SK-N-SH (cell line): ENCODE results near the gene CDAN1. TPM values are rescaled to one million over a fixed set of nuclear protein-coding genes. Genes with fewer than 3 reads are reported as not detected.

ENCODE experiments used
- CTCF ChIA-PET: fragments of 300-600, 350-600 bp; formaldehyde crosslinking; extraction: SDS; loops from one replicate; lab custom pipeline; 2021; lab: Yijun Ruan, JAX
- POLR2A ChIA-PET: fragments of 350-600 bp; sonication (Branson Sonifier 250); formaldehyde crosslinking; extraction: SDS; loops from one replicate; lab custom pipeline; 2020; ENCODE audit warnings: antibody characterized with exemption, inconsistent platforms; lab: Yijun Ruan, JAX
- DNase-seq: peaks from one replicate; pipeline ENCODE4 v3.0.0; 2012
- H2AFZ ChIP-seq: fragments of 200-600 bp; sonication (generic); 2 replicates; pipeline ENCODE4 v1.8.1; 2016; ENCODE audit warnings: antibody characterized with exemption, mild to moderate bottlenecking, low read depth
- H3F3A ChIP-seq: fragments of 200-600 bp; sonication (generic); replicated peaks from 2 replicates; pipeline ENCODE3; 2016; ENCODE audit warnings: antibody characterized with exemption, mild to moderate bottlenecking; ENCODE audit not compliant: insufficient read depth
- H3K27ac ChIP-seq, 2 experiments: fragments of 200-500 bp in 1 of 2; fragments of 200-600 bp in 1 of 2; sonication (Bioruptor generic) in 1 of 2; sonication (generic), shearing (Covaris generic) in 1 of 2; 2 replicates each; pipeline versions ENCODE4 v1.5.1 to v1.6.1; 2014 to 2016; ENCODE audit warnings: low read depth in 2 of 2, inconsistent platforms in 1 of 2, low read length in 1 of 2, mild to moderate bottlenecking in 1 of 2, mixed read lengths in 1 of 2
- H3K27me3 ChIP-seq: fragments of 200-600 bp; sonication (generic), shearing (Covaris generic); 2 replicates; pipeline ENCODE4 v1.6.1; 2016; ENCODE audit warnings: mixed run types; ENCODE audit not compliant: insufficient read depth
- H3K36me3 ChIP-seq, 2 experiments: fragments of 200-500 bp in 1 of 2; fragments of 200-600 bp in 1 of 2; sonication (Bioruptor generic) in 1 of 2; sonication (generic) in 1 of 2; replicated peaks in 1 of 2; 2 replicates each; pipeline versions ENCODE3 to v1.5.1; 2014 to 2016; ENCODE audit warnings: low read length in 1 of 2, mild to moderate bottlenecking in 1 of 2; ENCODE audit not compliant: insufficient read depth in 2 of 2, control insufficient read depth in 1 of 2
- H3K4me1 ChIP-seq, 2 experiments: fragments of 200-500 bp in 1 of 2; fragments of 200-600 bp in 1 of 2; sonication (Bioruptor generic) in 1 of 2; sonication (generic), shearing (Covaris generic) in 1 of 2; 2 replicates each; pipeline versions ENCODE4 v1.5.1 to v1.6.1; 2014 to 2016; ENCODE audit warnings: low read depth in 1 of 2, low read length in 1 of 2, mixed run types in 1 of 2; ENCODE audit not compliant: insufficient read depth in 2 of 2, control insufficient read depth in 1 of 2
- H3K4me2 ChIP-seq: fragments of 200-600 bp; sonication (generic), shearing (Covaris generic); 2 replicates; pipeline ENCODE4 v1.6.1; 2017; ENCODE audit warnings: mixed run types
- H3K4me3 ChIP-seq, 2 experiments: fragments of 200-500 bp in 1 of 2; fragments of 200-600 bp in 1 of 2; sonication (Bioruptor generic) in 1 of 2; sonication (generic), shearing (Covaris generic) in 1 of 2; 2 replicates each; pipeline versions ENCODE4 v1.5.1 to v1.8.1; 2014 to 2016; ENCODE audit warnings: low read depth in 2 of 2, inconsistent platforms in 1 of 2, low read length in 1 of 2, mild to moderate bottlenecking in 1 of 2, mixed read lengths in 1 of 2, moderate library complexity in 1 of 2
- H3K79me2 ChIP-seq: fragments of 200-600 bp; sonication (generic); 2 replicates; pipeline ENCODE4 v1.8.1; 2017; ENCODE audit warnings: mild to moderate bottlenecking; ENCODE audit not compliant: insufficient read depth
- H3K9ac ChIP-seq: fragments of 200-600 bp; sonication (generic); 2 replicates; pipeline ENCODE4 v1.6.1; 2017; ENCODE audit warnings: mixed run types
- H3K9me2 ChIP-seq: fragments of 200-600 bp; sonication (generic); 2 replicates; pipeline ENCODE4 v1.6.1; 2017; ENCODE audit warnings: mixed run types
- H3K9me3 ChIP-seq: fragments of 200-600 bp; sonication (generic); 2 replicates; pipeline ENCODE4 v1.6.1; 2017; ENCODE audit warnings: mixed run types, mild to moderate bottlenecking, moderate library complexity
- H4K20me1 ChIP-seq: fragments of 200-600 bp; sonication (generic); 2 replicates; pipeline ENCODE4 v1.6.1; 2017; ENCODE audit warnings: mild to moderate bottlenecking, mixed run types; ENCODE audit not compliant: insufficient read depth
- CHD2 ChIP-seq: fragments of 150-350 bp; IDR thresholded peaks from 2 replicates; pipeline ENCODE4 v1.6.1; 2018; ENCODE audit warnings: low read length; ENCODE audit not compliant: partially characterized antibody
- EZH2phosphoT487 ChIP-seq: fragments of 200-600 bp; sonication (generic); IDR thresholded peaks from 2 replicates; pipeline ENCODE4 v1.6.1; 2017; ENCODE audit warnings: low read depth, mixed run types, mild to moderate bottlenecking, antibody characterized with exemption, moderate library complexity, borderline replicate concordance
- JUND ChIP-seq: IDR thresholded peaks from 2 replicates; pipeline ENCODE4 v1.4.0; 2012
- MXI1 ChIP-seq: IDR thresholded peaks from 2 replicates; pipeline ENCODE4 v1.6.1; 2012; ENCODE audit warnings: mild to moderate bottlenecking, low read depth, low read length, improper control_type of control experiment
- POLR2AphosphoS5 ChIP-seq: IDR thresholded peaks from 2 replicates; pipeline ENCODE4 v1.6.1; 2012; ENCODE audit warnings: low read depth, low read length
- RFX5 ChIP-seq: IDR thresholded peaks from 2 replicates; pipeline ENCODE4 v1.6.1; 2012; ENCODE audit warnings: mild to moderate bottlenecking, improper control_type of control experiment, low read length
- SIN3A ChIP-seq: IDR thresholded peaks from 2 replicates; pipeline ENCODE4 v1.6.1; 2012; ENCODE audit warnings: low read depth, mild to moderate bottlenecking, low read length, moderate library complexity, borderline replicate concordance
- SMC3 ChIP-seq: IDR thresholded peaks from 2 replicates; pipeline ENCODE4 v1.6.1; 2012; ENCODE audit warnings: low read depth, low read length, improper control_type of control experiment
- TAF1 ChIP-seq: IDR thresholded peaks from 2 replicates; pipeline ENCODE4 v1.6.1; 2012; ENCODE audit warnings: low read depth, mild to moderate bottlenecking, low read length, moderate library complexity, borderline replicate concordance
- TEAD4 ChIP-seq: IDR thresholded peaks from 2 replicates; pipeline ENCODE4 v1.4.0; 2012; ENCODE audit warnings: mild to moderate bottlenecking, borderline replicate concordance; ENCODE audit not compliant: insufficient read depth
- WGBS: methylation state at CpG from one replicate; pipeline ENCODE4 v1.1.6; 2017; ENCODE audit warnings: low lambda C conversion rate; 5-methylcytosine and 5-hydroxymethylcytosine counted together
- polyA plus RNA-seq, 3 experiments: library from polyadenylated mRNA; depleted of rRNA; stranded (reverse); fragments of >200 nt; gene quantifications; 2 replicates each; pipeline ENCODE4 v1.2.3, GENCODE V29; 2012
- TF ChIP-seq, protein P1 (sequence below): fragments of 150-350 bp; IDR thresholded peaks from 2 replicates; pipeline ENCODE4 v1.6.1; 2017; ENCODE audit warnings: antibody characterized with exemption, low read length, low read depth, borderline replicate concordance
- TF ChIP-seq, protein P2 (sequence below): fragments of 150-350 bp; IDR thresholded peaks from 2 replicates; pipeline ENCODE4 v1.6.1; 2016; ENCODE audit warnings: mild to moderate bottlenecking, low read depth, low read length
- TF ChIP-seq, protein P3 (sequence below): IDR thresholded peaks from 2 replicates; pipeline ENCODE4 v1.4.0; 2012; ENCODE audit warnings: low read depth, borderline replicate concordance
- TF ChIP-seq, protein P4 (sequence below): IDR thresholded peaks from 2 replicates; pipeline ENCODE4; 2012

The CDAN1 gene
- polyA plus RNA-seq, 1 of the 3 experiments (the other 2 are of a cell fraction), result 6.2 TPM

DNA sequence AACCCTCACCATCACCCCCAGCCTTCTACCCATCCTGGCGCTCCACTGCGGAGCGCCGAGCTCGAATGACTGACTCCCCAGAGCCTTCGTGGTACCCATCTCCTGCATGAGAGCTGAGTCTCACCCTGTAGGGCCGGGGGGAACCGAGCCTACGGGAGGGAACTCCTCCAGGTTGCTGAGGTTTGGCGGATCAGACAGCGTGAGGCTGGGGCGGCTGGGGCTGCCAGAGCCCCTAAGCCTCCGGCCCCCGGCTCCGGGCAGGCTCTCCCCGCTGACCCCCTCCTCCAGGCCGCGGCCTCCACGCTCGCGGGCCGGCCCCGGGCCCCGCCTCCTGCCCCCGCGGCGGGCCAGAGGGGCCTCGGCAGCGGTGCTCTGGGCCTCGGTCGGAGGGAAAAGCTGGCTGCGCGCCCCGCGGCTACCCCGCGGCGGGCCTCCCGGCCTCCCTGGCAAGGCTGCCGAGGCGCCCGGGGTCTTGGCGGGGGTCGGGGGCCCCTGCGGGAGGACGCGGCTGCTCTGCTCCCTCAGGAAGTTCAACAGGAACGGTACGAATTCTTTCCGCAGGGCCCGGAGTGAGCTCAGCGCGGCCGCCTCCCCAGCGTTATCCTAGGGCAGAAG, 643 bp downstream of the CDAN1 start:
- peak; percentile 81 for DNase-seq
- WGBS, result 14% methylated on average over 6 of the region's 55 CpGs
- Histone ChIP-seq H3K9me3 (no peaks in the 10 kb centered on the region), H3K36me3 (peaks cover 26 to 27% of the 10 kb centered on the region in 2 experiments), H3K27ac (peak overlapping the region; percentile 78 to 82), H3F3A (peaks cover 5% of the 10 kb centered on the region), H3K4me2 (peak overlapping the region; percentile 97), H3K9me2 (no peaks in the 10 kb centered on the region), H3K4me3 (peak overlapping the region; percentile 88 to 89), H2AFZ (peak overlapping the region; percentile 83; the same call in 1 of the 2 replicates), H3K27me3 (no peaks in the 10 kb centered on the region), H3K4me1 (peaks cover 0 to 26% of the 10 kb centered on the region in 2 experiments; a peak in 2 of 4 replicates), H4K20me1 (no peaks in the 10 kb centered on the region), H3K79me2 (peaks cover 27% of the 10 kb centered on the region), H3K9ac (peak overlapping the region; percentile 91)
- TF ChIP-seq SIN3A (no peak), EZH2phosphoT487 (no peak), MXI1 (peak; percentile 7; the same call in 1 of the 2 replicates), JUND (no peak), POLR2AphosphoS5 (no peak), SMC3 (0 out of 2 replicates have a peak, but pooled peaks have one; percentile 1), TAF1 (no peak), RFX5 (no peak)
- TF ChIP-seq, protein P1, sequence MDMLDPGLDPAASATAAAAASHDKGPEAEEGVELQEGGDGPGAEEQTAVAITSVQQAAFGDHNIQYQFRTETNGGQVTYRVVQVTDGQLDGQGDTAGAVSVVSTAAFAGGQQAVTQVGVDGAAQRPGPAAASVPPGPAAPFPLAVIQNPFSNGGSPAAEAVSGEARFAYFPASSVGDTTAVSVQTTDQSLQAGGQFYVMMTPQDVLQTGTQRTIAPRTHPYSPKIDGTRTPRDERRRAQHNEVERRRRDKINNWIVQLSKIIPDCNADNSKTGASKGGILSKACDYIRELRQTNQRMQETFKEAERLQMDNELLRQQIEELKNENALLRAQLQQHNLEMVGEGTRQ, result no peak
- TF ChIP-seq, protein P2, sequence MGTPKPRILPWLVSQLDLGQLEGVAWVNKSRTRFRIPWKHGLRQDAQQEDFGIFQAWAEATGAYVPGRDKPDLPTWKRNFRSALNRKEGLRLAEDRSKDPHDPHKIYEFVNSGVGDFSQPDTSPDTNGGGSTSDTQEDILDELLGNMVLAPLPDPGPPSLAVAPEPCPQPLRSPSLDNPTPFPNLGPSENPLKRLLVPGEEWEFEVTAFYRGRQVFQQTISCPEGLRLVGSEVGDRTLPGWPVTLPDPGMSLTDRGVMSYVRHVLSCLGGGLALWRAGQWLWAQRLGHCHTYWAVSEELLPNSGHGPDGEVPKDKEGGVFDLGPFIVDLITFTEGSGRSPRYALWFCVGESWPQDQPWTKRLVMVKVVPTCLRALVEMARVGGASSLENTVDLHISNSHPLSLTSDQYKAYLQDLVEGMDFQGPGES, result no peak
- ChIA-PET POLR2A (no interaction called here), CTCF (interaction anchor here (0.9 to 3.1 kb wide), 4 partner anchors 13 to 191 kb away, joined by 3 to 17 read pairs (median 6); no protein-coding TSS in a partner anchor)

DNA sequence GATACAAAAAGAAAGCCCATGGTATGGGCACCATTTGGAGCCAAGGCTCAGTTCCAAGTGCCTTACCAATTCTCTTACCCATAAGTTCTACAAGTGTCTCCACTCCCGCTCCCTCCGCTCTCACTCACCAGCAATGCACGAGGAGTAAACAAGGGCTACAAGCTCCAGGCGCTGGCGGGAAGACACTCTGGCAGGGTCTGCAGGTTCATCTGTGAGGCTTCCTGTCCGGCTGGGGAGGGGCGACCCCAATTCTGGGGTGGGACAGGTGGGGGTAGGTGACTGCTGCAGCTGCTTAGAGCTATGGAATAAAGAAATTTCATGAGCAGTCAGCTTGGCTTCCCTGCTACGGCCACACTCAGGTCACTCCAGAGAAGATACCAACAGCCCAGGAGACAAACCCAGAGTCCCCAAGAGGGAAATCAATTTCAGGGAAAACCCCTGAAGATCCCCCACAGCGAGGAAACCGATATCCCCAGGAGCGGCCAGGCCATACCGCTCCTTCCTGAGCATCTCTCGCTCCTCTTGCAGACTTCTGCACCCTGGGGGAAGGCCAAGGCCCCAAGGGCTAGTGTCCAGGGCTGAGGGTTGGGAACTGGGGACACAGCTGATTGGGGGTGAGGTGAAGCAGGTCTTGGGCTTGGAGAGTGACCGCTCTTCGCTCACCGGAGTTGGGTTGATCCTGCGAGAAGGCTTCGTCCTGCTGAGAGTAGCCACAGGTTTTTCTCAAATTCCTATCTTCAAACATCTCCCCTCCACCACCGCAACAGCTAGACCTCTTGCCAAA, 1.4 kb downstream of the CDAN1 start:
- whole genome bisulfite sequencing, result 80% methylated on average over 14 of the region's 19 CpGs
- Histone ChIP-seq H2AFZ (no peak overlapping the region), H3K4me3 (peak overlapping the region; percentile 88 to 89), H3K9me3 (no peaks in the 10 kb centered on the region), H3F3A (peaks cover 5% of the 10 kb centered on the region), H3K4me1 (peaks cover 0 to 21% of the 10 kb centered on the region in 2 experiments; a peak in 2 of 4 replicates), H3K79me2 (peaks cover 27% of the 10 kb centered on the region), H4K20me1 (no peaks in the 10 kb centered on the region), H3K9ac (peak overlapping the region; percentile 91), H3K36me3 (peaks cover 21 to 34% of the 10 kb centered on the region in 2 experiments), H3K4me2 (peak overlapping the region; percentile 97), H3K9me2 (no peaks in the 10 kb centered on the region), H3K27me3 (no peaks in the 10 kb centered on the region), H3K27ac (no peak overlapping the region; a peak in 1 of 4 replicates)
- TF ChIP-seq CHD2 (no peak), SIN3A (no peak), TEAD4 (no peak), TAF1 (no peak)
- TF ChIP-seq, protein P3, sequence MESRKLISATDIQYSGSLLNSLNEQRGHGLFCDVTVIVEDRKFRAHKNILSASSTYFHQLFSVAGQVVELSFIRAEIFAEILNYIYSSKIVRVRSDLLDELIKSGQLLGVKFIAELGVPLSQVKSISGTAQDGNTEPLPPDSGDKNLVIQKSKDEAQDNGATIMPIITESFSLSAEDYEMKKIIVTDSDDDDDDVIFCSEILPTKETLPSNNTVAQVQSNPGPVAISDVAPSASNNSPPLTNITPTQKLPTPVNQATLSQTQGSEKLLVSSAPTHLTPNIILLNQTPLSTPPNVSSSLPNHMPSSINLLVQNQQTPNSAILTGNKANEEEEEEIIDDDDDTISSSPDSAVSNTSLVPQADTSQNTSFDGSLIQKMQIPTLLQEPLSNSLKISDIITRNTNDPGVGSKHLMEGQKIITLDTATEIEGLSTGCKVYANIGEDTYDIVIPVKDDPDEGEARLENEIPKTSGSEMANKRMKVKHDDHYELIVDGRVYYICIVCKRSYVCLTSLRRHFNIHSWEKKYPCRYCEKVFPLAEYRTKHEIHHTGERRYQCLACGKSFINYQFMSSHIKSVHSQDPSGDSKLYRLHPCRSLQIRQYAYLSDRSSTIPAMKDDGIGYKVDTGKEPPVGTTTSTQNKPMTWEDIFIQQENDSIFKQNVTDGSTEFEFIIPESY, result no peak
- TF ChIP-seq, protein P4, sequence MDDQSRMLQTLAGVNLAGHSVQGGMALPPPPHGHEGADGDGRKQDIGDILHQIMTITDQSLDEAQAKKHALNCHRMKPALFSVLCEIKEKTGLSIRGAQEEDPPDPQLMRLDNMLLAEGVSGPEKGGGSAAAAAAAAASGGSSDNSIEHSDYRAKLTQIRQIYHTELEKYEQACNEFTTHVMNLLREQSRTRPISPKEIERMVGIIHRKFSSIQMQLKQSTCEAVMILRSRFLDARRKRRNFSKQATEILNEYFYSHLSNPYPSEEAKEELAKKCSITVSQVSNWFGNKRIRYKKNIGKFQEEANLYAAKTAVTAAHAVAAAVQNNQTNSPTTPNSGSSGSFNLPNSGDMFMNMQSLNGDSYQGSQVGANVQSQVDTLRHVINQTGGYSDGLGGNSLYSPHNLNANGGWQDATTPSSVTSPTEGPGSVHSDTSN, result no peak
- CTCF ChIA-PET, result interaction anchor here (1.2 to 3.1 kb wide), 3 partner anchors 13 to 192 kb away, joined by 3 to 17 read pairs (median 9); no protein-coding TSS in a partner anchor
- POLR2A ChIA-PET, result no interaction called here
- DNase-seq, result no peak
